Nephron (organoid): ENCODE data around the gene ATP9B.

Source experiments
- H3K27ac Mint-ChIP-seq, 3 experiments: 2 replicates each; pipeline ENCODE4 v1.8.0; 2020; ENCODE audit warnings: mixed read lengths in 3 of 3, mild to moderate bottlenecking in 2 of 3, moderate library complexity in 1 of 3
- H3K27me3 Mint-ChIP-seq: 2 replicates; pipeline ENCODE4 v1.8.0; 2021; ENCODE audit warnings: low read depth, mild to moderate bottlenecking, moderate library complexity, mixed read lengths
- H3K36me3 Mint-ChIP-seq: 2 replicates; pipeline ENCODE4 v1.8.0; 2020; ENCODE audit warnings: low read depth, mixed read lengths
- H3K4me1 Mint-ChIP-seq: 2 replicates; pipeline ENCODE4 v1.8.0; 2020; ENCODE audit warnings: mixed read lengths
- H3K4me3 Mint-ChIP-seq, 3 experiments: 2 replicates each; pipeline ENCODE4 v1.8.0; 2020; ENCODE audit warnings: mild to moderate bottlenecking in 3 of 3, mixed read lengths in 3 of 3, moderate library complexity in 2 of 3
- H3K9me3 Mint-ChIP-seq: 2 replicates; pipeline ENCODE4 v1.8.0; 2020; ENCODE audit warnings: mixed read lengths
- TF ChIP-seq, protein P1 (sequence below), 3 experiments: fragments of 200-600 bp; sonication (generic); IDR thresholded peaks; one replicate each; pipeline ENCODE4 v1.5.0; 2021; ENCODE audit warnings: antibody characterized with exemption in 3 of 3; ENCODE audit not compliant: unreplicated experiment in 3 of 3

The ATP9B gene

DNA sequence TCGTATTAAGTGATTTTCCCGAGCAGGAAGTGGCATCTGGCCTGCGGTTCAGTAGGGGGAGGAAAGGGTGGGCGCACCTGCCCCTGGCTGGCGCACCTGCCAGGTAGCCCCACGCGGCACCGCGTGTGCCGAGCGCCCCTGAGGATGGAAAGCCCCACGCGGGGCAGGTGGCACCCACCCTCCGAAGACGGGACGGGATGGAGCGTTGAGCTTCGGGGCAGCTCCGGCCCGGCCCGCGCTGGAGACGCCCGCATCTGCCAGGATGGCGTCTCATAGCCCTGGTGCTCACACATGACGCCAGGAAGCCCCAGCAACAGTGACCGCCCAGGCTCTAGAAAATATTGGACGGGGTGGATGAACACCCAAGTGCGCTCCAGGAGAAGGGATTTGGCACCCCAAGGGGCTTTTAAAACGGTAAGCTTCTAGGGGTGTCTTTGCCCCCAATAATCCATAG is 324.0 kb downstream of the ATP9B start:
- Mint-ChIP-seq H3K27ac (peak overlapping the region; percentile 56 to 95 (median 70)), H3K4me3 (peak overlapping the region; percentile 82 to 90 (median 86)), H3K36me3 (no peaks in the 10 kb centered on the region), H3K4me1 (peaks cover 11% of the 10 kb centered on the region), H3K9me3 (no peaks in the 10 kb centered on the region), H3K27me3 (peaks cover 69% of the 10 kb centered on the region)
- TF ChIP-seq, protein P1, sequence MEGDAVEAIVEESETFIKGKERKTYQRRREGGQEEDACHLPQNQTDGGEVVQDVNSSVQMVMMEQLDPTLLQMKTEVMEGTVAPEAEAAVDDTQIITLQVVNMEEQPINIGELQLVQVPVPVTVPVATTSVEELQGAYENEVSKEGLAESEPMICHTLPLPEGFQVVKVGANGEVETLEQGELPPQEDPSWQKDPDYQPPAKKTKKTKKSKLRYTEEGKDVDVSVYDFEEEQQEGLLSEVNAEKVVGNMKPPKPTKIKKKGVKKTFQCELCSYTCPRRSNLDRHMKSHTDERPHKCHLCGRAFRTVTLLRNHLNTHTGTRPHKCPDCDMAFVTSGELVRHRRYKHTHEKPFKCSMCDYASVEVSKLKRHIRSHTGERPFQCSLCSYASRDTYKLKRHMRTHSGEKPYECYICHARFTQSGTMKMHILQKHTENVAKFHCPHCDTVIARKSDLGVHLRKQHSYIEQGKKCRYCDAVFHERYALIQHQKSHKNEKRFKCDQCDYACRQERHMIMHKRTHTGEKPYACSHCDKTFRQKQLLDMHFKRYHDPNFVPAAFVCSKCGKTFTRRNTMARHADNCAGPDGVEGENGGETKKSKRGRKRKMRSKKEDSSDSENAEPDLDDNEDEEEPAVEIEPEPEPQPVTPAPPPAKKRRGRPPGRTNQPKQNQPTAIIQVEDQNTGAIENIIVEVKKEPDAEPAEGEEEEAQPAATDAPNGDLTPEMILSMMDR (IDR thresholded peaks at IDR 0.05; ENCODE audit: unreplicated experiment in 3 of 3): no peak

DNA sequence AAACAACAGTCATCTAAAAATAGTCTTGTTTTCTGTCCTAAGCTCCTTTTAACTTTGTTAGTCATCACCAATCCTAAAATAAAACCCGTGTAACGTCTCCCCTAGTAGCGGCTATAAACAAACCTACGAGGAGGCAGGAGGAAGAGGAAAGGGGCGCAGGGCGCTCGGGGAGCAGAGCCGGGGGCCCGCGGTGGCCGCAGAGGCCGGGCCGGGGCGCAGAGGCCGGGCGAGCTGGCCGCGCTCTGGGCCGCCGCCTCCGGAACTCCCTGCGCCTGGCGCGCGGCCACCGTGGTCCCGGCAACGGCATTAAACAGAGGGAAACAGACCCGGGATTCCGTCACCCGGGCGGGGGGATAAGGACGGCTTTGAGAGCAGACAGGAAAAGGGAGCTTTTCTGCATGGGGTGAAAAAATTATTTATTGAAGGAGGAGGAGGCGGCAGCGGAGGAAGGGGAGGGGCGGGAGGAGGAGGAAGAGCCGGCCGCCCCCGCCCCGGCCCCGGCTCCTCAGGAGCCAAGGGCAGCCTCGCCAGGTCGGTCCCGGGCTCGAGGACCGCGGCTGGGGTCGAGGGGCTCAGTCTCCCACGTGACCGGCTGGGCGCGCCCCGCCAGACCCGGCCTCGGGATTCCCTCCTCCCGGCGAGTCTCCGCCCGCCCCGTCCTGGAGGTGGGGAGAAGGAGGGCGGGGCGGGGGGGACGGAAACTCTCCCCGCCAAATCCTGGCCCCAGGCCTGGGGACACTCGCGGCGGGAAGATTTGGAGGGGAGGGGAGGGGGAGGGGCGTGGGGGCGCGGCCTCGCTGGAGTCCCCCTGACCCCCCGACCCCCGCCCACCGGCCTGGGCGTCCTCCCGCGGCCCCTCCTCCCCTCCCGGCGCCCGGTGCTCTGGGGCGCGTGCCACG is 324.7 kb downstream of the ATP9B start:
- TF ChIP-seq, protein P1 (IDR thresholded peaks at IDR 0.05; ENCODE audit: unreplicated experiment in 3 of 3): no peak
- H3K4me3 Mint-ChIP-seq: peak overlapping the region; percentile 82 to 90 (median 86)

DNA sequence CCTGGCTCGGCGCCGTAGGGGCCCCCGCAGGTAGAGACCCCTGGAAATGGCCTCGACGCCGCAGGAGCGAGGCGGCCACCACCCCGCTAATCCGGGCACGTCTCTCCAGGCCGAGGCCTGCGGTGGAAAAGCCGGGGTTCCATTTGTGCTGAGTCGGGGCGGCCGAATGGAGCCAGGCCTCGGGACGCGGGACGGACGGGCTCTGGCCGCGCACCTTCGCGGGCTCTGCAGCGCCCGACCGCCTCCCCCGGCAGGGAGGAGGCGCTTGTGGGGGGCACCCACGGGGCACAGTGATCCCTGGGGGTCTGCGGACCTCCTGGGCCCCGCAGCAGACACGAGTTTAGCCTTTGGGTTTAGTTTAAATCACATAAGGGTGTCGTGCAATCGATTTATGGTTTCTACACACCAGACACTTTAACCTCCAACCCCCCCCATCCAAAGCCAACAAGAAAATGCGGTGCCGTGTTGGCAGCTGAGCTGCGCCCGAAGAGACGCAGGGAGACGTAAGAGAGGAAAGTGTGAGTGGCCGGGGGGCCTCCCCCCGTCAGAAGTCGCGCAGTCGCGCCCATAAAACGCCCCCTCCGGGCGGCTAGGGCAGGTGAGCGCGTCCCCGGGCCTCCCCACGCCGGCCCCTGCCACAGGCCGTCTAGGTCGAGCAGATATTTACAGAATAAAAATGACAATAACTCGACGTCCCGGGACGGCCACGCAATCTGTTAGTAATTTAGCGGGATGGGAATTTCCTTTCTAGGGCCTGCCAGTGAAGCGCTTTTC is 325.5 kb downstream of the ATP9B start:
- Mint-ChIP-seq H3K27me3 (peaks cover 74% of the 10 kb centered on the region), H3K27ac (peak overlapping the region in 2 of 3 experiments; percentile 31 to 69), H3K4me1 (peaks cover 12% of the 10 kb centered on the region), H3K36me3 (no peaks in the 10 kb centered on the region), H3K4me3 (peak overlapping the region; percentile 75 to 86 (median 85)), H3K9me3 (no peaks in the 10 kb centered on the region)
- TF ChIP-seq, protein P1 (IDR thresholded peaks at IDR 0.05; ENCODE audit: unreplicated experiment in 3 of 3): no peak

More for the DNA sequence above, 324.7 kb downstream of the ATP9B start:
- Mint-ChIP-seq H3K4me1 (peaks cover 9% of the 10 kb centered on the region), H3K36me3 (no peaks in the 10 kb centered on the region), H3K27me3 (peaks cover 76% of the 10 kb centered on the region), H3K9me3 (no peaks in the 10 kb centered on the region), H3K27ac (peak overlapping the region; percentile 56 to 95 (median 70))

DNA sequence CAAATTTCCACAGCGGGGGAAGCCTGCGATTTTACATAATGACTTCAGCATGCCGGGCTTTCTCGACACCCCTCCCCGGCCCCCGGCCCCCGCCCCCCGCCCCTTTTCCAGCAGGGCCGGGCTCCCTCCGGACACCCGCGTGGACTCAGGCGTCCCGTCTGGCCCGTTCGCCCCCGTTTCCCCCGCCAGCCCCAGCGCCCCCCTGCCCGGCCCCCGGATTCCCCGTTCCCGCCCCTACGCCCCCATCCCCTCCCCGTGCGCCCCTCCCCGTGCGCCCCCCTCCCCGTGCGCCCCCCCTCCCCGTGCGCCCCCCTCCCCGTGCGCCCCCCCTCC is 326.1 kb downstream of the ATP9B start:
- no peaks in the 10 kb centered on the region for H3K36me3 Mint-ChIP-seq
- peak overlapping the region; percentile 75 to 86 (median 85) for H3K4me3 Mint-ChIP-seq
- no peaks in the 10 kb centered on the region for H3K9me3 Mint-ChIP-seq

DNA sequence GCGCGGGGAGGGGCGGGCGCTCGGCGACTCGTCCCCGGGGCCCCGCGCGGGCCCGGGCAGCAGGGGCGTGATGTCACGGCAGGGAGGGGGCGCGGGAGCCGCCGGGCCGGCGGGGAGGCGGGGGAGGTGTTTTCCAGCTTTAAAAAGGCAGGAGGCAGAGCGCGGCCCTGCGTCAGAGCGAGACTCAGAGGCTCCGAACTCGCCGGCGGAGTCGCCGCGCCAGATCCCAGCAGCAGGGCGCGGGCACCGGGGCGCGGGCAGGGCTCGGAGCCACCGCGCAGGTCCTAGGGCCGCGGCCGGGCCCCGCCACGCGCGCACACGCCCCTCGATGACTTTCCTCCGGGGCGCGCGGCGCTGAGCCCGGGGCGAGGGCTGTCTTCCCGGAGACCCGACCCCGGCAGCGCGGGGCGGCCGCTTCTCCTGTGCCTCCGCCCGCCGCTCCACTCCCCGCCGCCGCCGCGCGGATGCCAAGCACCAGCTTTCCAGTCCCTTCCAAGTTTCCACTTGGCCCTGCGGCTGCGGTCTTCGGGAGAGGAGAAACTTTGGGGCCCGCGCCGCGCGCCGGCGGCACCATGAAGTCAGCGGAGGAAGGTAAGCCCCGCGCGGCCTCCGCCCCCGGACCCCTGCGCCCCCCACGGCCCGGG is 326.7 kb downstream of the ATP9B start, which contains the start of gene NFATC1:
Gene NFATC1, plus strand, starts transcription at position 170 of the 644 bp plus-strand sequence. Its CDS starts 295 bp downstream, at position 465.
- Mint-ChIP-seq H3K27ac (peak within 1 kb of the TSS in 2 of 3 experiments; percentile 31 to 69), H3K36me3 (no peaks in the 10 kb centered on the region), H3K4me1 (peaks cover 12% of the 10 kb centered on the region), H3K9me3 (no peaks in the 10 kb centered on the region), H3K27me3 (peaks cover 67% of the 10 kb centered on the region), H3K4me3 (peak within 1 kb of the TSS; percentile 82 to 86 (median 85))
- TF ChIP-seq, protein P1 (IDR thresholded peaks at IDR 0.05; ENCODE audit: unreplicated experiment in 3 of 3): no peak

More for the DNA sequence above, 326.1 kb downstream of the ATP9B start:
- Mint-ChIP-seq H3K27me3 (peaks cover 72% of the 10 kb centered on the region), H3K27ac (peak overlapping the region in 2 of 3 experiments; percentile 31 to 69), H3K4me1 (peaks cover 12% of the 10 kb centered on the region)
- TF ChIP-seq, protein P1 (IDR thresholded peaks at IDR 0.05; ENCODE audit: unreplicated experiment in 3 of 3): no peak
